HG02852 (cell line): ENCODE results near the gene TICRR.
"Not testable (repeated sequence)": the region's sequence is repeated elsewhere in the genome, so short reads cannot be mapped to it uniquely, and the experiment has no call there.

Experiments used
- ATAC-seq: cut with Tn5 transposase; IDR thresholded peaks from one replicate; pipeline ENCODE4 v1.9.1; 2021; ENCODE audit warnings: mild to moderate bottlenecking, moderate library complexity; ENCODE audit not compliant: unreplicated experiment

Gene TICRR

DNA sequence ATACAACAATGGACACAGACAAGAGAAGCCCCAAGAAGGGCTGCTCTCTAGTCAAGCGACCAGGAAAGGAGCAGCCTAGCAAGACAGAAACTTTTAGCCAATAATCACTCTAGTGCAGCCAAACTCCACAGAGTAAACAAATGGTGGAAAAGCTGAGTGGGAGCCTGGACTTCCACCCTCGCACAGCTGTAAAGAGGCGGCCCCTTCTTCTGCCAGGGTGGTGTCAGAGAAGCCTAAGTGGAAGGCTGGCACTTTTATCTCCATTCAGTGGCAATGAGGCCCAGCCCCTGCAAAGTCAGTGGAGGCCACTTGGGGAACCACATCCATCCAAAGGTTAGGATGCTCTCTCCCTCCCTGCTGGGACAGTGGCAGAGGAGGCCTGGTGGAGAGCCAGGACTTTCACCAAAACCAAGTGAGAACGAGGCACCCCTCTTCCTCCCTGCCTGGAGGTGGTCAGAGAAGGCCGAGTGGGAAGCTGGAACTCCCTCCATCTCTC lies 15.5 kb upstream of the TICRR start:
- no peak for ATAC-seq

DNA sequence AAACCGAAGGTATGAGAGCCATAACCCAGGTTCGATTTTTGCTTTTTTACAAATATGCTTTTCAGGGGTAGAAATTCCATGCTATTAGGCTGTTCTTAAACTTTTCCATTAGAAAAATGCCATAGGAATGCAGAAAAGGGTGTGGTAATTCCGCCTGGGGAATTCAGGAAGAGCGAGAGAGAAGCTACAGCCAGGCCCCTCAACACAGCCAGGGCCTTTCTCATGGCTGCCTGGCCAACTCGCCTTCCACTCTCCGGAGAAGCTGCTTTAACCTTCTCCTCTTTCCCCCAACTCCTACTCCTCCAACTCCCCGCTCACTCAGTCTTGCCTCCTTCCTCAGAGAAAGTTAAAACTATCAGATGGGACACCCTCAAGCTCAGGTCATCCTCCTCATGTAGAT lies 9.1 kb upstream of the TICRR start:
- ATAC-seq = no peak

- no peak for ATAC-seq
Measured at GRCh38 chr15:89566621-89567294, 8.5 kb upstream of the TICRR start.

DNA sequence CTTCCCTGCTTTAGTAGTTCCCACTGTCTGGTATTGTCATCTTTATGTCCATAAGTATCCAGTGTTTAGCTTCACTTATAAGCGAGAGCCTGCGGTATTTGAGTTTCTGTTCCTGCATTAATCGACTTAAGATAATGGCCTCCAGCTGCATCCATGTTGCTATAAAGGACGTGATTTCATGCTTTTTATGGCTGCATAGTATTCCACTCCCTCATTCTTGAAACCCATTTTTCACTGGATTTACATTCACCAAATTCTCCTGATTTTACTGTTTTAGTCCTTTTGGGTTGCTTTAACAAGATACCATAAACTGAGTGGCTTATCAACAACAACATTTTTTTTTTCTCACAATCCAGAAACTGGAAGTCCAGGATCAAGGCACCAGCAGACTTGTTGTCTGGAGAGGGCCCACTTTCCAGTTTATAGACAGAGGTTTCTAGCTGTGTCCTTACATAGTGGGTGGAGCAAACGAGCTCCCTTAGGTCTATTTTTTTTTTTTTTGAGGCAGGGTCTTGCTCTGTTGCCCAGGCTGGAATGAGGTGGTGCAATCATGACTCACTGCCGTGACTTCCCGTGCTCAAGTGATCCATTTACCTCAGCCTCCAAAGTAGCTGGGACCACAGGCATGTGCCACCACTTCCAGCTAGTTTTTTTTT lies 6.1 kb upstream of the TICRR start:
- no peak for ATAC-seq

- ATAC-seq = peak; percentile 8
Measured at GRCh38 chr15:89575656-89576416, 567 bp downstream of the TICRR start.

- no peak for ATAC-seq
Measured at GRCh38 chr15:89576417-89576773, 1.1 kb downstream of the TICRR start.

DNA sequence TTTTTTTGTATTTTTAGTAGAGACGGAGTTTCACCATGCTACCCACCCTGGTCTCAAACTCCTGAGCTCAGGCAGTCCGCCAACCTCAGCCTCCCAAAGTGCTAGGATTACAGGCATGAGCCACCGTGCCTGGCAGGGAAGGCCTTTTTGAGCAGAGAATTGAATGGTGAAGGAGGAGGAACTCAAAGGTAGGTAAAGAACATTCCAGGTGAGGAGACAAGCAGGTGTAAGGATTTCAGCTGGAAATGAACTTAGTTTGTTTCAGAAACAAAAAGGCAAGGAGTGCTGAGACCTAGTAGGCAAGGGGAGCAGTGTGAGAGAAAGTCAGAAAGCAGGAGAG lies 2.5 kb downstream of the TICRR start:
- ATAC-seq = no peak

DNA sequence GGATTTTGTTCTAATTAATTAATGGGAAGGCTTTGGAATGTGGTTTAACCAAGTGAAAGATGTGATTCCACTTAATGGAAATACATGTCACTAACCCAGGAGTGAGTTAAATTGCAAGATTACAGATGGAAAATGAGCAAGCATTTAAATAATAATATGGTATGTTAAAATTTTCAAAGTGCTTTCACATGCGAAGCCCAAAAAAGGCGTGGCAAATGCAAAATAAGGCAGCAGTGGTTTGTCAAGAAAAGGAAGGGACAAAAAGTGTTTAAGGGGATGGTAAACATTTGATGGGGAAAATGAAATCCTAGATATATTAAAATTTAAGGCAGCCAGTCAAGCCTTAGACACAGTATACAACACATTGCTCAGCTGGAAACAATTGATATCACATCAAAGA lies 2.9 kb downstream of the TICRR start:
- ATAC-seq = no peak

- not testable (repeated sequence) for ATAC-seq
Measured at GRCh38 chr15:89580747-89581146, 5.5 kb downstream of the TICRR start.

GRCh38 chr15:89586651-89587050 lies 11.4 kb downstream of the TICRR start:
- no peak for ATAC-seq

- ATAC-seq = no peak
Measured at GRCh38 chr15:89587955-89588354, 12.7 kb downstream of the TICRR start.

DNA sequence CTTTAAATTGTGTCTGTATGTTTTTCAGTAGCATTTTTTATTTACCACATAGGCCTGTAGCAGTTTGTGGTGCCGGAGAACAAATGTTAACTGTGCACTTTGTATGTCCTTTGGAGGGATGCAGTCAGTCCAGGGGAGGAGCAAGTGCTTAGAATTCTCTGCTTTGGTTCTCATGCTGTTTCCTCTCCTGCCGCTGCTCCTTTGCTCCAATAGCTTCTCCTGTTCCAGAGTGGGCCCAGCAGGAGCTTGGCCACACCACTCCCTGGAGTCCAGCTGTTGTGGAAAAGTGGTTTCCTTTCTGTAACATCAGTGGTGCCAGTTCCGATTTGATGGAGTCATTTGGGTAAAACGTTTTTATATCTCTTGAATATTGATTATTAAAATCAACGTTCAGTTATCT lies 16.6 kb downstream of the TICRR start:
- ATAC-seq = no peak

- no peak for ATAC-seq
Measured at GRCh38 chr15:89593018-89593417, 17.7 kb downstream of the TICRR start.

DNA sequence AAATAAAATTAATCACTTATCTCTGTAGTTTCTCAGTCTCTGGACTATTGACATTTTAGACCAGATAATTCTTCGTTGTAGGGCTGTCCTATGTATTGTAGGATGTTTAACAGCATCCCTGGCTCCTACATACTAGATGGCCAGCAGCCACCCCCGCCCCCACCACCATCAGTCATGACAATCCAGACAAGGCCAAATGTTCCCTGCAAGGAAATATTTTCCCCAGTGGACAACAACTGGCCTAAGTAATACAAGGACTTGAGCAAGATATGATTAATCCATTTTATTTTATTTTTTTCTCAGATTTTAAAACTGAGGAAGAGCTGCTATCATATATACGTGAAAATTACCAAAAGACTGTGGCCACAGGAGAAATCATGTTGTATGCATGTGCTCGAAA lies 23.8 kb downstream of the TICRR start:
- no peak for ATAC-seq

DNA sequence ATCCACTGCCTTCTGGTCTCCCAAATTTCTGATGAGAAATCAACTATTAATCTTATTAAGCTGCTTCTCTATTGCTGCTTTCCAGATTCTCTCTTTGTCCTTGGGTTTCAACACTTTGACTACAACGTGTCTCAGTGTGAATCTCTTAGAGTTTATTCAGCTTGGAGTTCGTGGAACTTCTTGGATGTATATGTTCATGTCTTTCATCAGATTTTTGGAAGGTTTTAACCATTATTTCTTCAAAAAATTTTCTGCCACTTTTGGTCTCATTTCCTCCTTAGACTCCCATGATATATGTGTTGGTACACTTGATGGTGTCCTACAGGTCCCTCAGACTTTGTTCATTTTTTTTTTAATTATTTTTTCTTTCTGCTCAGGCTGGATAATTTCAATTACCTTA lies 36.0 kb downstream of the TICRR start:
- no peak for ATAC-seq

DNA sequence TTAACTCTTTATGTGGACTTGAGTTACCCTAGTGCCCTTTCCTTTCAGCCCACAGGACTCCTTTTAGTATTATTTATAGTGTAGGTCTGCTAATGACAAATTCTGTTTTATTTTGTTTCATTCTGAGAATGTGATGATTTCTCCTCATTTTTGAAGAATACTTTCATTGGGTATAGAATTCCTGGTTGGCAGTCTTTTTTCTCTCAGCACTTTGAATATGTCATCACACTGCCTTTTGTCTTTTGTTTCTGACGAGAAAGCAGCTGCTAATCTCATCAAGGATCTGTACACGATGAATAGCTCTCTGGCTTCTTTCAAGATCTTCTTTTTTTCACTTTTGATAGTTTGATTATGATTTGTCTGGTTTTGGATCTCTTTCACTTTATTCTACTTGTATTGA lies 37.8 kb downstream of the TICRR start:
- ATAC-seq = no peak

GRCh38 chr15:89614164-89614563 lies 38.9 kb downstream of the TICRR start:
- ATAC-seq = no peak

DNA sequence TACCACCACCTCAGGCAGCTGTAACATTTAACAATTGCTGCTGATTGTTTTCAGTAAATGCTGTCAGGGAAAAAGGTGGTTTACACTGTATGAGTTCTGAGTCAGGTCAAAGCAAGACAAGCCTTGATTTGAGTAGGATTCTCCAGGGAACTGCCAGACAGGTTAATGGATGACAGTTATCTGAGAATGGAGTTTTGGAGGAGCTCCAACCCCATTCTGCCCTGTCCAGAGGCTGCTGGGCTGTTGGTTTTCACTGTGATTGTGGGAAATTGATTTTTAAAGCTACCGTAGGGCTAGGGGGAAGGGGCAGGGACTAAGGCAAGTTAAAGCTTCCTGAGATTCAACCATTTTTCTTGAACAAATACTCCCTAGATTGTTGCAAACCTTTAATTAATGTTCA lies 39.9 kb downstream of the TICRR start:
- ATAC-seq = no peak

DNA sequence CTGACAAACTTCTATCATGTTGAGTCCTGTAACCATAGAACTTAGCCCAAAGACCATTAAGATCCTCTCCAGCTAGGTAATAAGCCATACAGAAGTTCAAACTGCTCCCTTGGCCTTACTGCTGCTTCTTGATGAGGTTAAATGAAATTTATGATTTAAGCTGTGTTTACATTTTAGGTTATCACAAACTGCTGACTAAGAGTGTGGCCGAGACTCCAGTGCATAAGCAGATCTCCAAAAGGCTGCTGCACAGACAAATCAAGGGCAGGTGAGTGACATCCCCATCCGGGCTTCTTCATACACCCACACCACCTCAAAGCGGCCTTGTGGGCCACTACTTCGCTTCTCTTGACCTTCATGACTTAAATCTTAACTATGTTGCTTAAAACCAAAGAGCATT lies 41.0 kb downstream of the TICRR start:
- ATAC-seq = no peak

DNA sequence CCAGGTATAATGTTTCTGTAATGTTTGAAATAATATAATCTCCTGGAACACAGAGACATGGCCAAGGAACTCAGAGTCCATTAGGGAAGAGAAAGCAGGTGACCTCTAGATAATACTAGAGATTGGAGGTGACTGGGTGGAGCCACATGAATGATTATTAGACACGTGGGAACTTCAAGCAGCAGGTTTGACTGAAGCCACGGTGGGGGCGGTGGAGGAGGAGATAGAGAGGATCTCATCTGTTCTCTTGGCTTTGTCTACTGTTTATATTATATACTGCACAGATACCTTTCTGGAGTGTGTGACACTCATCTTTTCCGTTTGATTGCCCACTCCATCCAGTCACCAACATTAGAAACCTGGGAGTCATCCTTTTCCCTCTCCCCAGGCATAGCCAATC lies 46.3 kb downstream of the TICRR start:
- ATAC-seq = no peak

DNA sequence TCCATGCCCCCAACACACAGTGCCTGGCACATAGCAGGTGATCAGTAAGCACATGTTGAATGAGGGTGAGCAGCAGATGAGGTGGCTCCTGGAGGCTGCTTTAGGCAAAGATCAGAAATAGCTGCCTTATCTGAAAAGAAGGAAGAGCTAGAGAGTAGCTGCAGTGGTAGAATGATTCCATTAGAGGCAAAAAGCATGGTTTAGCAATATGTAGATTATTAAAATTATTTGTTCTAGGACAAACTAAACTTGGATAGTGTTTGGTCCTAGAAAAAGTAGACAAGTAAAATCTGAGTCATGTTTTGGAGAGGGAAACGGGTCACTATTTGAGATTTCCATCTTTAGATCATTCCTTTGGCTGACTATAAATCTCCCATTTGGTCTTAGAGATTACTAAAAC lies 47.9 kb downstream of the TICRR start:
- no peak for ATAC-seq

DNA sequence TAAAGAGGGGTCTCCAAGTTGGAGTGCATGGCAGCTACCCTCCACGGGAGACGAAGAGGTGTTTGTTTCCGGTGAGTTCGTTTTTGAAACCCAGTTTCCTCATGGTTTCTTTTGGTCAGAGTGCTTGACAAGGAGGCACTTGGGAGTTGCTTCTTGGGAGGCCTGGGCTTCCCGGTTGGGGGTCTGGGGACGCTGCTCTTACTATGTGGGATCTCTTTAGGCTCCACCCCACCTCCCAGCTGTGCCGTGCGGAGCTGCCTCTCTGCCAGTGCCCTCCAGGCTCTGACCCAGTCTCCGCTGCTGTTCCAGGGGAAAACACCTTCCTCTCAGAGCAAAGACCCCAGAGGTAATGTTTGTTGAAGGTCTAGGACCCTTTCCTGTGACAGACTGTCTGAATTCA lies 50.4 kb downstream of the TICRR start:
- ATAC-seq = no peak
